Endothelial cell of umbilical vein (primary cell): Measurements from ENCODE around the gene TYROBP. TPM values are rescaled to one million over a fixed set of nuclear protein-coding genes. Genes with fewer than 3 reads are reported as not detected.

ENCODE experiments used
- BruUV-seq: library from RNA; stranded (reverse); fragments of 400-500 nt; replicated peaks from 2 replicates; lab custom pipeline; 2021; lab: Mats Ljungman, UMichigan
- CTCF ChIA-PET: fragments of 300-600, 350-600 bp; sonication (Branson Sonifier 250); formaldehyde crosslinking; loops from one replicate; lab custom pipeline; 2021; ENCODE audit warnings: antibody characterized with exemption, inconsistent platforms; lab: Charles Lee
- POLR2A ChIA-PET: fragments of 300-600, 350-600 bp; sonication (Branson Sonifier 250); formaldehyde crosslinking; loops from one replicate; lab custom pipeline; 2021; ENCODE audit warnings: antibody characterized with exemption, inconsistent platforms; lab: Charles Lee
- DNase-seq: peaks from one replicate; pipeline ENCODE4 v3.0.0-alpha.2; 2011; ENCODE audit warnings: low read depth, low spot score
- FAIRE-seq: peaks from 2 replicates; lab custom pipeline; 2011; peaks lifted over from hg19 to GRCh38; lab: Jason Lieb, UNC
- H2AFZ ChIP-seq: 2 replicates; pipeline ENCODE4 v1.6.0; 2012; ENCODE audit warnings: low read depth, low read length, control low read depth, inconsistent platforms
- H3K27ac ChIP-seq: 2 replicates; pipeline ENCODE4 v1.5.1; 2011; ENCODE audit warnings: low read depth, mild to moderate bottlenecking, control low read depth, low read length, moderate library complexity; ENCODE audit not compliant: insufficient read depth
- H3K27me3 ChIP-seq, 2 experiments: 2 replicates each; pipeline versions ENCODE4 v1.6.0 to v1.6.1; 2011; ENCODE audit warnings: low read length in 2 of 2, mixed read lengths in 1 of 2; ENCODE audit not compliant: control insufficient read depth in 2 of 2, insufficient read depth in 2 of 2
- H3K36me3 ChIP-seq, 2 experiments: 2 replicates in 1 of 2; 3 replicates in 1 of 2; pipeline ENCODE4 v1.5.1; 2011; ENCODE audit warnings: low read length in 2 of 2, mild to moderate bottlenecking in 1 of 2, moderate library complexity in 1 of 2; ENCODE audit not compliant: control insufficient read depth in 2 of 2, insufficient read depth in 2 of 2; ENCODE audit errors: extremely low read depth in 1 of 2
- H3K4me1 ChIP-seq: 3 replicates; pipeline ENCODE4 v1.5.1; 2011; ENCODE audit warnings: mild to moderate bottlenecking, low read length; ENCODE audit not compliant: control insufficient read depth, insufficient read depth; ENCODE audit errors: extremely low read depth
- H3K4me2 ChIP-seq: 2 replicates; pipeline ENCODE4 v1.6.1; 2011; ENCODE audit warnings: low read length, control low read depth, mixed read lengths; ENCODE audit not compliant: insufficient read depth
- H3K4me3 ChIP-seq, 3 experiments: fragments of 200-600 bp in 1 of 3; sonication (generic), shearing (Covaris generic) in 1 of 3; replicated peaks in 1 of 3; 2 replicates each; pipeline ENCODE4 v1.5.1; 2011 to 2016; ENCODE audit warnings: control low read depth in 3 of 3, low read length in 3 of 3, mild to moderate bottlenecking in 2 of 3, inconsistent platforms in 1 of 3, low read depth in 1 of 3, moderate library complexity in 1 of 3; ENCODE audit not compliant: insufficient read depth in 1 of 3
- H3K79me2 ChIP-seq: 2 replicates; pipeline ENCODE4 v1.6.0; 2012; ENCODE audit warnings: low read length, inconsistent platforms; ENCODE audit not compliant: control insufficient read depth, insufficient read depth
- H3K9ac ChIP-seq: replicated peaks from 2 replicates; pipeline ENCODE3; 2011; ENCODE audit warnings: low read length, control low read depth; ENCODE audit not compliant: insufficient read depth; ENCODE audit errors: extremely low read depth
- H3K9me1 ChIP-seq: replicated peaks from 3 replicates; pipeline ENCODE4 v1.6.0; 2011; ENCODE audit warnings: mild to moderate bottlenecking, low read length; ENCODE audit not compliant: control insufficient read depth, insufficient read depth; ENCODE audit errors: extremely low read depth
- H3K9me3 ChIP-seq: replicated peaks from 2 replicates; pipeline ENCODE4 v1.5.1; 2012; ENCODE audit warnings: low read length, inconsistent platforms; ENCODE audit not compliant: control insufficient read depth, insufficient read depth
- H4K20me1 ChIP-seq: replicated peaks from 2 replicates; pipeline ENCODE3; 2011; ENCODE audit warnings: mild to moderate bottlenecking, low read length; ENCODE audit not compliant: control insufficient read depth, insufficient read depth; ENCODE audit errors: extremely low read depth
- EZH2 ChIP-seq: IDR thresholded peaks from 2 replicates; pipeline ENCODE4 v1.6.1; 2012; ENCODE audit warnings: borderline replicate concordance, low read depth, mild to moderate bottlenecking, moderate library complexity, low read length, inconsistent platforms; ENCODE audit not compliant: severe bottlenecking
- FOS ChIP-seq: IDR thresholded peaks from 2 replicates; pipeline ENCODE4 v1.6.1; 2011; ENCODE audit warnings: mild to moderate bottlenecking, low read length, moderate library complexity, borderline replicate concordance; ENCODE audit not compliant: insufficient read depth
- GATA2 ChIP-seq: IDR thresholded peaks from 2 replicates; pipeline ENCODE4 v1.7.0; 2011; ENCODE audit warnings: low read depth, mild to moderate bottlenecking, moderate library complexity, mixed read lengths, low read length; ENCODE audit not compliant: insufficient read length, insufficient read depth
- JUN ChIP-seq: IDR thresholded peaks from 2 replicates; pipeline ENCODE4 v1.6.1; 2011; ENCODE audit warnings: borderline replicate concordance, low read depth; ENCODE audit not compliant: insufficient read length, insufficient read depth
- MYC ChIP-seq: IDR thresholded peaks from one replicate; pipeline ENCODE4 v1.6.1; 2011; ENCODE audit warnings: mild to moderate bottlenecking, low read depth, low read length
- POLR2A ChIP-seq: IDR thresholded peaks from 2 replicates; pipeline ENCODE4 v1.6.1; 2012; ENCODE audit warnings: low read depth, mild to moderate bottlenecking, control low read depth, low read length
- POLR2AphosphoS5 ChIP-seq: IDR thresholded peaks from 2 replicates; pipeline ENCODE4 v1.6.1; 2012; ENCODE audit warnings: low read depth, mild to moderate bottlenecking, control low read depth, low read length, moderate library complexity; ENCODE audit not compliant: insufficient read depth
- dilution Hi-C: fragments of 300-500 bp; cut with MboI; formaldehyde crosslinking; loops from one replicate; pipeline ENCODE4 v1.15.0; 2019; ENCODE audit warnings: low sequenced_read_pairs; ENCODE audit not compliant: extremely low pct_ligation_motif_present
- intact Hi-C: fragments of 100-400 bp; cut with micrococcal nuclease; formaldehyde crosslinking; loops from one replicate; pipeline ENCODE4 v1.10.0; 2022
- polyA plus RNA-seq, 4 experiments: library from polyadenylated mRNA; depleted of rRNA in 3 of 4; stranded (reverse) in 3 of 4; unstranded in 1 of 4; fragments of >200 nt; gene quantifications; 2 replicates each; pipeline versions ENCODE4 v1.2.1 to v1.2.3, GENCODE V29; 2011 to 2012; ENCODE audit warnings: missing spikeins in 1 of 4
- total RNA-seq: library from RNA; stranded (reverse); gene quantifications from 2 replicates; pipeline ENCODE4 v1.2.3, GENCODE V29; 2021
- TF ChIP-seq, protein P1 (sequence below): IDR thresholded peaks from 2 replicates; pipeline ENCODE4 v1.6.1; 2011; ENCODE audit not compliant: insufficient read depth, insufficient read length
- TF ChIP-seq, protein P2 (sequence below), 2 donors: IDR thresholded peaks; 1 replicate in 1 of 2; 2 replicates in 1 of 2; pipeline ENCODE4 v1.5.1; 2011; ENCODE audit warnings: low read length in 2 of 2, mild to moderate bottlenecking in 2 of 2, moderate library complexity in 2 of 2, control low read depth in 1 of 2, inconsistent platforms in 1 of 2, low read depth in 1 of 2; ENCODE audit not compliant: insufficient read depth in 1 of 2; ENCODE audit errors: extremely low read depth in 1 of 2

TYROBP gene
- total and polyA plus RNA-seq, 2 donors (not counting 3 experiments of a cell fraction or from before 2014, with no cell fraction given) = not detected

DNA sequence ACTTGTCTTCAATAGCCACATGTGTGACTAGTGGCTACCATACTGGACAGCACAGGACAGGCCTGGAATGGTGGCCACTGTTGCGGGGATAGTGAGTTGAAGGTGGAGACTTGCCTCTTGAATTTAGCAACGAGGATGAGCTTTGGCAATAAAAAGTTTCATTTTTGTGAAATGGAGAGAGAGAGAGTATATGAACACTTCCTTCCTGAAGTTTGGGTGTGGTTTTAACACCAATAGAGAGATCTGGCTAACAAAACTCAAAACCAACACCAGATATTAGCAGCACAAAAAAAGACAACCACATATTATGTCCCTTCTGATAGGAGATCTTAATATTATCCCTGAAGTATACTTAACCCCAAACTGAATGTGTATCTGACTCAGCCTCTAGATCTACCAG lies 21.8 kb upstream of the TYROBP start:
- DNase-seq = no peak
- POLR2A ChIA-PET = interaction anchor here (0.6 kb wide), 1 partner anchor 136 kb away, joined by 6 read pairs; no protein-coding TSS in a partner anchor
- Histone ChIP-seq H3K9ac (no peak overlapping the region), H2AFZ (no peak overlapping the region), H3K9me3 (no peaks in the 10 kb centered on the region), H3K79me2 (no peaks in the 10 kb centered on the region), H3K4me1 (peaks cover 5% of the 10 kb centered on the region), H3K36me3 (no peaks in the 10 kb centered on the region), H3K27ac (no peak overlapping the region), H3K9me1 (no peaks in the 10 kb centered on the region), H3K4me2 (no peak overlapping the region), H3K4me3 (no peak overlapping the region), H3K27me3 (no peaks in the 10 kb centered on the region), H4K20me1 (no peaks in the 10 kb centered on the region)
- no peak for FAIRE-seq
- BruUV-seq = no TSS peak
- intact Hi-C loops (loop anchor here (5.0 kb wide), 1 partner anchor 103 kb away; no protein-coding TSS in a partner anchor), dilution Hi-C loops (no loop called here)
- TF ChIP-seq, protein P1, sequence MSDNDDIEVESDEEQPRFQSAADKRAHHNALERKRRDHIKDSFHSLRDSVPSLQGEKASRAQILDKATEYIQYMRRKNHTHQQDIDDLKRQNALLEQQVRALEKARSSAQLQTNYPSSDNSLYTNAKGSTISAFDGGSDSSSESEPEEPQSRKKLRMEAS = no peak
- TF ChIP-seq GATA2 = no peak
- TF ChIP-seq, protein P2, sequence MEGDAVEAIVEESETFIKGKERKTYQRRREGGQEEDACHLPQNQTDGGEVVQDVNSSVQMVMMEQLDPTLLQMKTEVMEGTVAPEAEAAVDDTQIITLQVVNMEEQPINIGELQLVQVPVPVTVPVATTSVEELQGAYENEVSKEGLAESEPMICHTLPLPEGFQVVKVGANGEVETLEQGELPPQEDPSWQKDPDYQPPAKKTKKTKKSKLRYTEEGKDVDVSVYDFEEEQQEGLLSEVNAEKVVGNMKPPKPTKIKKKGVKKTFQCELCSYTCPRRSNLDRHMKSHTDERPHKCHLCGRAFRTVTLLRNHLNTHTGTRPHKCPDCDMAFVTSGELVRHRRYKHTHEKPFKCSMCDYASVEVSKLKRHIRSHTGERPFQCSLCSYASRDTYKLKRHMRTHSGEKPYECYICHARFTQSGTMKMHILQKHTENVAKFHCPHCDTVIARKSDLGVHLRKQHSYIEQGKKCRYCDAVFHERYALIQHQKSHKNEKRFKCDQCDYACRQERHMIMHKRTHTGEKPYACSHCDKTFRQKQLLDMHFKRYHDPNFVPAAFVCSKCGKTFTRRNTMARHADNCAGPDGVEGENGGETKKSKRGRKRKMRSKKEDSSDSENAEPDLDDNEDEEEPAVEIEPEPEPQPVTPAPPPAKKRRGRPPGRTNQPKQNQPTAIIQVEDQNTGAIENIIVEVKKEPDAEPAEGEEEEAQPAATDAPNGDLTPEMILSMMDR (IDR thresholded peaks at IDR 0.05; ENCODE audit: extremely low read depth in 1 of 2, insufficient read depth in 1 of 2, low read depth in 1 of 2, low read length in 2 of 2) = no peak
- TF ChIP-seq POLR2A = no peak
- no peak for TF ChIP-seq EZH2
- no peak for TF ChIP-seq FOS
- TF ChIP-seq POLR2AphosphoS5 = no peak
- no peak for TF ChIP-seq MYC
- no peak for TF ChIP-seq JUN
- CTCF ChIA-PET = interaction anchor here (1.0 kb wide), 1 partner anchor 47 kb away, joined by 4 read pairs; no protein-coding TSS in a partner anchor
